Endothelial cell of umbilical vein (primary cell): Measurements from ENCODE around the gene CLBA1. TPM values are rescaled to one million over a fixed set of nuclear protein-coding genes. Genes with fewer than 3 reads are reported as not detected.

Experiments
- BruUV-seq: library from RNA; stranded (reverse); fragments of 400-500 nt; replicated peaks from 2 replicates; lab custom pipeline; 2021; lab: Mats Ljungman, UMichigan
- CTCF ChIA-PET: fragments of 300-600, 350-600 bp; sonication (Branson Sonifier 250); formaldehyde crosslinking; loops from one replicate; lab custom pipeline; 2021; ENCODE audit warnings: antibody characterized with exemption, inconsistent platforms; lab: Charles Lee
- POLR2A ChIA-PET: fragments of 300-600, 350-600 bp; sonication (Branson Sonifier 250); formaldehyde crosslinking; loops from one replicate; lab custom pipeline; 2021; ENCODE audit warnings: antibody characterized with exemption, inconsistent platforms; lab: Charles Lee
- DNase-seq: peaks from one replicate; pipeline ENCODE4 v3.0.0-alpha.2; 2011; ENCODE audit warnings: low read depth, low spot score
- FAIRE-seq: peaks from 2 replicates; lab custom pipeline; 2011; peaks lifted over from hg19 to GRCh38; lab: Jason Lieb, UNC
- H2AFZ ChIP-seq: 2 replicates; pipeline ENCODE4 v1.6.0; 2012; ENCODE audit warnings: low read depth, low read length, control low read depth, inconsistent platforms
- H3K27ac ChIP-seq: 2 replicates; pipeline ENCODE4 v1.5.1; 2011; ENCODE audit warnings: low read depth, mild to moderate bottlenecking, control low read depth, low read length, moderate library complexity; ENCODE audit not compliant: insufficient read depth
- H3K27me3 ChIP-seq, 2 experiments: 2 replicates each; pipeline versions ENCODE4 v1.6.0 to v1.6.1; 2011; ENCODE audit warnings: low read length in 2 of 2, mixed read lengths in 1 of 2; ENCODE audit not compliant: control insufficient read depth in 2 of 2, insufficient read depth in 2 of 2
- H3K36me3 ChIP-seq, 2 experiments: 2 replicates in 1 of 2; 3 replicates in 1 of 2; pipeline ENCODE4 v1.5.1; 2011; ENCODE audit warnings: low read length in 2 of 2, mild to moderate bottlenecking in 1 of 2, moderate library complexity in 1 of 2; ENCODE audit not compliant: control insufficient read depth in 2 of 2, insufficient read depth in 2 of 2; ENCODE audit errors: extremely low read depth in 1 of 2
- H3K4me1 ChIP-seq: 3 replicates; pipeline ENCODE4 v1.5.1; 2011; ENCODE audit warnings: mild to moderate bottlenecking, low read length; ENCODE audit not compliant: control insufficient read depth, insufficient read depth; ENCODE audit errors: extremely low read depth
- H3K4me2 ChIP-seq: 2 replicates; pipeline ENCODE4 v1.6.1; 2011; ENCODE audit warnings: low read length, control low read depth, mixed read lengths; ENCODE audit not compliant: insufficient read depth
- H3K4me3 ChIP-seq, 3 experiments: fragments of 200-600 bp in 1 of 3; sonication (generic), shearing (Covaris generic) in 1 of 3; replicated peaks in 1 of 3; 2 replicates each; pipeline ENCODE4 v1.5.1; 2011 to 2016; ENCODE audit warnings: control low read depth in 3 of 3, low read length in 3 of 3, mild to moderate bottlenecking in 2 of 3, inconsistent platforms in 1 of 3, low read depth in 1 of 3, moderate library complexity in 1 of 3; ENCODE audit not compliant: insufficient read depth in 1 of 3
- H3K79me2 ChIP-seq: 2 replicates; pipeline ENCODE4 v1.6.0; 2012; ENCODE audit warnings: low read length, inconsistent platforms; ENCODE audit not compliant: control insufficient read depth, insufficient read depth
- H3K9ac ChIP-seq: replicated peaks from 2 replicates; pipeline ENCODE3; 2011; ENCODE audit warnings: low read length, control low read depth; ENCODE audit not compliant: insufficient read depth; ENCODE audit errors: extremely low read depth
- H3K9me1 ChIP-seq: replicated peaks from 3 replicates; pipeline ENCODE4 v1.6.0; 2011; ENCODE audit warnings: mild to moderate bottlenecking, low read length; ENCODE audit not compliant: control insufficient read depth, insufficient read depth; ENCODE audit errors: extremely low read depth
- H3K9me3 ChIP-seq: replicated peaks from 2 replicates; pipeline ENCODE4 v1.5.1; 2012; ENCODE audit warnings: low read length, inconsistent platforms; ENCODE audit not compliant: control insufficient read depth, insufficient read depth
- H4K20me1 ChIP-seq: replicated peaks from 2 replicates; pipeline ENCODE3; 2011; ENCODE audit warnings: mild to moderate bottlenecking, low read length; ENCODE audit not compliant: control insufficient read depth, insufficient read depth; ENCODE audit errors: extremely low read depth
- EZH2 ChIP-seq: IDR thresholded peaks from 2 replicates; pipeline ENCODE4 v1.6.1; 2012; ENCODE audit warnings: borderline replicate concordance, low read depth, mild to moderate bottlenecking, moderate library complexity, low read length, inconsistent platforms; ENCODE audit not compliant: severe bottlenecking
- FOS ChIP-seq: IDR thresholded peaks from 2 replicates; pipeline ENCODE4 v1.6.1; 2011; ENCODE audit warnings: mild to moderate bottlenecking, low read length, moderate library complexity, borderline replicate concordance; ENCODE audit not compliant: insufficient read depth
- GATA2 ChIP-seq: IDR thresholded peaks from 2 replicates; pipeline ENCODE4 v1.7.0; 2011; ENCODE audit warnings: low read depth, mild to moderate bottlenecking, moderate library complexity, mixed read lengths, low read length; ENCODE audit not compliant: insufficient read length, insufficient read depth
- JUN ChIP-seq: IDR thresholded peaks from 2 replicates; pipeline ENCODE4 v1.6.1; 2011; ENCODE audit warnings: borderline replicate concordance, low read depth; ENCODE audit not compliant: insufficient read length, insufficient read depth
- MAX ChIP-seq: IDR thresholded peaks from 2 replicates; pipeline ENCODE4 v1.6.1; 2011; ENCODE audit not compliant: insufficient read depth, insufficient read length
- MYC ChIP-seq: IDR thresholded peaks from one replicate; pipeline ENCODE4 v1.6.1; 2011; ENCODE audit warnings: mild to moderate bottlenecking, low read depth, low read length
- POLR2A ChIP-seq: IDR thresholded peaks from 2 replicates; pipeline ENCODE4 v1.6.1; 2012; ENCODE audit warnings: low read depth, mild to moderate bottlenecking, control low read depth, low read length
- POLR2AphosphoS5 ChIP-seq: IDR thresholded peaks from 2 replicates; pipeline ENCODE4 v1.6.1; 2012; ENCODE audit warnings: low read depth, mild to moderate bottlenecking, control low read depth, low read length, moderate library complexity; ENCODE audit not compliant: insufficient read depth
- dilution Hi-C: fragments of 300-500 bp; cut with MboI; formaldehyde crosslinking; loops from one replicate; pipeline ENCODE4 v1.15.0; 2019; ENCODE audit warnings: low sequenced_read_pairs; ENCODE audit not compliant: extremely low pct_ligation_motif_present
- intact Hi-C: fragments of 100-400 bp; cut with micrococcal nuclease; formaldehyde crosslinking; loops from one replicate; pipeline ENCODE4 v1.10.0; 2022
- polyA plus RNA-seq, 4 experiments: library from polyadenylated mRNA; depleted of rRNA in 3 of 4; stranded (reverse) in 3 of 4; unstranded in 1 of 4; fragments of >200 nt; gene quantifications; 2 replicates each; pipeline versions ENCODE4 v1.2.1 to v1.2.3, GENCODE V29; 2011 to 2012; ENCODE audit warnings: missing spikeins in 1 of 4
- total RNA-seq: library from RNA; stranded (reverse); gene quantifications from 2 replicates; pipeline ENCODE4 v1.2.3, GENCODE V29; 2021
- TF ChIP-seq, protein P1 (sequence below), 2 donors: IDR thresholded peaks; 1 replicate in 1 of 2; 2 replicates in 1 of 2; pipeline ENCODE4 v1.5.1; 2011; ENCODE audit warnings: low read length in 2 of 2, mild to moderate bottlenecking in 2 of 2, moderate library complexity in 2 of 2, control low read depth in 1 of 2, inconsistent platforms in 1 of 2, low read depth in 1 of 2; ENCODE audit not compliant: insufficient read depth in 1 of 2; ENCODE audit errors: extremely low read depth in 1 of 2

The CLBA1 gene
- total and polyA plus RNA-seq, 2 donors (not counting 3 experiments of a cell fraction or from before 2014, with no cell fraction given): 5.2 to 5.3 TPM

DNA sequence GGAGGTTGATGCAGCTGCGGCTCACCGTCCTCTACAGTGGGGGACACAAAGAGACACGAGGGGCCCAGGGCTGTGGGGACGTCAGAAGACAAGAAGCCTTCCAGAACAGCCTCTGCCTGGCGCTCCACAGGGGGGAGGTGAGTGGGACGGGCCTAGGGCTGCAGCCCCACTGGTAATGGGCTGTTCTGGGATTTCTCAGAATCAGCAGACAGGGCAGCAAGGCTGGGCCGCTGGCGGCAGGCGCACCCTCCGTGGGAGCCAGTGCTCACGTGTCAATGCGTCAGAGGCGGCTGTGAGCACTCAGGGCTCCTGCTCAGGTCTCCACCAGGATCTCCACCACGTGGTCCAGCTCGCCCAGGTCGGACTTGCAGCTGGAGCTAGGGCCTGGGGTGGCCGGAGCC is 25.3 kb downstream of the CLBA1 start:
- peaks cover 68% of the 10 kb centered on the region for H3K79me2 ChIP-seq
- no peak overlapping the region for H3K4me2 ChIP-seq
- no peaks in the 10 kb centered on the region for H4K20me1 ChIP-seq
- no peaks in the 10 kb centered on the region for H3K27me3 ChIP-seq
- H3K27ac ChIP-seq: no peak overlapping the region
- dilution Hi-C loops (no loop called here), intact Hi-C loops (no loop called here)
- ChIA-PET CTCF (interaction anchor here (1.1 kb wide), 1 partner anchor 37 kb away, joined by 3 read pairs; no protein-coding TSS in a partner anchor), POLR2A (no interaction called here)
- H3K9me3 ChIP-seq: no peaks in the 10 kb centered on the region
- no peaks in the 10 kb centered on the region for H3K9me1 ChIP-seq
- DNase-seq (no peak), FAIRE-seq (no peak)
- peaks cover 9 to 16% of the 10 kb centered on the region in 2 experiments for H3K36me3 ChIP-seq
- TF ChIP-seq POLR2AphosphoS5 (no peak), POLR2A (no peak), MYC (no peak), FOS (no peak), GATA2 (no peak)
- H3K4me1 ChIP-seq: peaks cover 15% of the 10 kb centered on the region
- H3K4me3 ChIP-seq: no peak overlapping the region
- no peak overlapping the region for H3K9ac ChIP-seq
- H2AFZ ChIP-seq: no peak overlapping the region
- BruUV-seq: no TSS peak

DNA sequence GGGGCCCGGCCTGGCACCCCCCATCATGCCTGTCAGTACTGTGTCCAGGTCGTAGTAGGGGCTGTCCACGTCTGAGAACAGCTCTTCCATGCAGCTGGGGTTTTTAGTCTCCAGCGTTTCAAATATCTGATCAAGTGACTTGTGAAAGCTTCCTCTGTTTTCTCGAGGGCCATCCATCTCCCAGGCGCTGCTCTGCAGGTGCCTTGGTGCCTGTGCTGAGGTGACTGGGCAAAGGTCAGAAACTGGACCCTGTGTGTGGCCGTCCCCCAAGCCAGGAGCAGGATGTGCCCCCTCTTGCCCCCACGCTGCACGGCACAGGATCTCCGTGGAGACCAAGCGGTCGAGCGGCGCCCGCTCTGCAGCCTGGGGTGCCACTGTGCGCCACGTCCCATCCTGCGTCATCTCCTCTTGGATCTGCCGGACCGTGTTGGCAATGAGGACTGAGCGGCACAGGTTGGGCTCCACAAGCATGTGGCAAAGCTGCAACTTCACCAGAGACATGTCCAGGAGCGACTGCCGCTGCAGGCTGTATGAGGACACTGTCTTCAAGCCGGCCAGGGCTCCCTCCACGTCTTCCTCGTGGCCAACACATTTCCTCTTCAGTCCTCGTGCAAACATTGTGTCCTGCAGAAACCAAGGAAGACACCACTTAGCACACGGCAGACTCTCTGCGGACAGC is 25.9 kb downstream of the CLBA1 start:
- Histone ChIP-seq H3K27ac (no peak overlapping the region), H3K4me1 (peaks cover 21% of the 10 kb centered on the region), H3K27me3 (no peaks in the 10 kb centered on the region), H3K9me1 (no peaks in the 10 kb centered on the region), H3K36me3 (peaks cover 9 to 16% of the 10 kb centered on the region in 2 experiments), H3K79me2 (peaks cover 73% of the 10 kb centered on the region), H3K9me3 (no peaks in the 10 kb centered on the region), H2AFZ (no peak overlapping the region), H3K9ac (no peak overlapping the region), H4K20me1 (no peaks in the 10 kb centered on the region), H3K4me3 (no peak overlapping the region), H3K4me2 (no peak overlapping the region)
- dilution Hi-C loops (no loop called here), intact Hi-C loops (no loop called here)
- no peak for TF ChIP-seq POLR2AphosphoS5
- no peak for TF ChIP-seq GATA2
- no peak for TF ChIP-seq MAX
- TF ChIP-seq EZH2: no peak
- no peak for TF ChIP-seq FOS
- TF ChIP-seq, protein P1, sequence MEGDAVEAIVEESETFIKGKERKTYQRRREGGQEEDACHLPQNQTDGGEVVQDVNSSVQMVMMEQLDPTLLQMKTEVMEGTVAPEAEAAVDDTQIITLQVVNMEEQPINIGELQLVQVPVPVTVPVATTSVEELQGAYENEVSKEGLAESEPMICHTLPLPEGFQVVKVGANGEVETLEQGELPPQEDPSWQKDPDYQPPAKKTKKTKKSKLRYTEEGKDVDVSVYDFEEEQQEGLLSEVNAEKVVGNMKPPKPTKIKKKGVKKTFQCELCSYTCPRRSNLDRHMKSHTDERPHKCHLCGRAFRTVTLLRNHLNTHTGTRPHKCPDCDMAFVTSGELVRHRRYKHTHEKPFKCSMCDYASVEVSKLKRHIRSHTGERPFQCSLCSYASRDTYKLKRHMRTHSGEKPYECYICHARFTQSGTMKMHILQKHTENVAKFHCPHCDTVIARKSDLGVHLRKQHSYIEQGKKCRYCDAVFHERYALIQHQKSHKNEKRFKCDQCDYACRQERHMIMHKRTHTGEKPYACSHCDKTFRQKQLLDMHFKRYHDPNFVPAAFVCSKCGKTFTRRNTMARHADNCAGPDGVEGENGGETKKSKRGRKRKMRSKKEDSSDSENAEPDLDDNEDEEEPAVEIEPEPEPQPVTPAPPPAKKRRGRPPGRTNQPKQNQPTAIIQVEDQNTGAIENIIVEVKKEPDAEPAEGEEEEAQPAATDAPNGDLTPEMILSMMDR (IDR thresholded peaks at IDR 0.05; ENCODE audit: extremely low read depth in 1 of 2, insufficient read depth in 1 of 2, low read depth in 1 of 2, low read length in 2 of 2): no peak
- TF ChIP-seq MYC: no peak
- no peak for TF ChIP-seq JUN
- no peak for TF ChIP-seq POLR2A
- ChIA-PET CTCF (interaction anchor here (1.1 kb wide), 1 partner anchor 38 kb away, joined by 3 read pairs; no protein-coding TSS in a partner anchor), POLR2A (no interaction called here)
- DNase-seq (no peak), FAIRE-seq (no peak)
- no TSS peak for BruUV-seq
